ENCODE measurements around the gene CTDSPL.
"Not testable (repeated sequence)": the region's sequence is repeated elsewhere in the genome, so short reads cannot be mapped to it uniquely, and the experiment has no call there.

Gene CTDSPL

GRCh38 chr3:37987751-37988179, 126.1 kb downstream of the CTDSPL start:
- no peak for TF ChIP-seq CTCF (IDR thresholded peaks at IDR 0.05; ENCODE audit: insufficient read depth, low read depth, low read length, missing control alignments)
- no peak overlapping the region for H3K4me3 ChIP-seq (ENCODE audit: low read depth, low read length)
- no peak for DNase-seq (ENCODE audit: low read depth)

- DNase-seq (ENCODE audit: low read depth), result not testable (repeated sequence)
Measured at GRCh38 chr3:37988376-37988775, 126.7 kb downstream of the CTDSPL start.

GRCh38 chr3:37988931-37989525, 127.3 kb downstream of the CTDSPL start:
- no peak for DNase-seq (ENCODE audit: low read depth)
- no peak overlapping the region for H3K4me3 ChIP-seq (ENCODE audit: low read depth, low read length)

More at GRCh38 chr3:37988376-37988775, 126.7 kb downstream of the CTDSPL start:
- not testable (repeated sequence) for H3K4me3 ChIP-seq (ENCODE audit: low read depth, low read length)

GRCh38 chr3:37989821-37990480, 128.3 kb downstream of the CTDSPL start:
- no peak overlapping the region for H3K4me3 ChIP-seq (ENCODE audit: low read depth, low read length)
- DNase-seq (ENCODE audit: low read depth), result no peak
- TF ChIP-seq CTCF (IDR thresholded peaks at IDR 0.05; ENCODE audit: insufficient read depth, low read depth, low read length, missing control alignments), result no peak

More at GRCh38 chr3:37988931-37989525, 127.3 kb downstream of the CTDSPL start:
- TF ChIP-seq CTCF (IDR thresholded peaks at IDR 0.05; ENCODE audit: insufficient read depth, low read depth, low read length, missing control alignments), result no peak

GRCh38 chr3:37990527-37990926, 128.8 kb downstream of the CTDSPL start, which contains the start of gene VILL:
VILL (plus strand) TSS chr3:37990786; CDS start chr3:37993673, 2,887 bp downstream.
- no peak for TF ChIP-seq CTCF (IDR thresholded peaks at IDR 0.05; ENCODE audit: insufficient read depth, low read depth, low read length, missing control alignments)
- no peak for DNase-seq (ENCODE audit: low read depth)
- H3K4me3 ChIP-seq (ENCODE audit: low read depth, low read length), result no peak within 1 kb of the TSS

- TF ChIP-seq CTCF (IDR thresholded peaks at IDR 0.05; ENCODE audit: insufficient read depth, low read depth, low read length, missing control alignments), result no peak
- DNase-seq (ENCODE audit: low read depth), result no peak
- H3K4me3 ChIP-seq (ENCODE audit: low read depth, low read length), result no peak overlapping the region
Measured at GRCh38 chr3:37991109-37991508, 129.4 kb downstream of the CTDSPL start.

- no peak for DNase-seq (ENCODE audit: low read depth)
- TF ChIP-seq CTCF (IDR thresholded peaks at IDR 0.05; ENCODE audit: insufficient read depth, low read depth, low read length, missing control alignments), result no peak
- no peak overlapping the region for H3K4me3 ChIP-seq (ENCODE audit: low read depth, low read length)
Measured at GRCh38 chr3:37991823-37992222, 130.1 kb downstream of the CTDSPL start.
